HCT116 (cell line): Measurements from ENCODE around the gene SETD2. TPM values are rescaled to one million over a fixed set of nuclear protein-coding genes. Genes with fewer than 3 reads are reported as not detected.
A peak's percentile ranks its signal among the peaks of the same experiment; 100 is the strongest.

ENCODE experiments used
- ATAC-seq: fragments of 200-7000 bp; cut with Tn5 transposase; 2 replicates; pipeline ENCODE4 v1.9.1; 2020; ENCODE audit warnings: mild to moderate bottlenecking, moderate library complexity
- BruUV-seq: library from RNA; stranded (reverse); fragments of 400-500 nt; replicated peaks from 2 replicates; lab custom pipeline; 2021; lab: Mats Ljungman, UMichigan
- CTCF ChIA-PET: fragments of 300-600 bp; sonication (Branson Sonifier 250); formaldehyde crosslinking; loops from one replicate; lab custom pipeline; 2021; ENCODE audit warnings: antibody characterized with exemption; lab: Charles Lee
- POLR2A ChIA-PET: fragments of 300-600, 350-600 bp; sonication (Branson Sonifier 250); formaldehyde crosslinking; loops from one replicate; lab custom pipeline; 2021; ENCODE audit warnings: antibody characterized with exemption; lab: Charles Lee
- RAD21 ChIA-PET, 2 experiments: fragments of 300-600 bp; sonication (Branson Sonifier 250); formaldehyde crosslinking; loops; one replicate each; lab custom pipeline; 2023; ENCODE audit warnings: low total read pairs in 2 of 2; ENCODE audit not compliant: uncharacterized antibody in 2 of 2, unreplicated experiment in 2 of 2, low non-redundant PET in 1 of 2; lab: Charles Lee
- DNase-seq: peaks from one replicate; pipeline ENCODE4 v3.0.0-alpha.2; 2010; ENCODE audit warnings: low read depth, low spot score
- H2AFZ ChIP-seq: fragments of 200-600 bp; shearing (Covaris generic), sonication (generic); 2 replicates; pipeline ENCODE4 v1.6.1; 2017; ENCODE audit warnings: low read depth, mixed run types, mixed read lengths, antibody characterized with exemption, low read length; ENCODE audit not compliant: poor library complexity, severe bottlenecking
- H3K27ac ChIP-seq: 2 replicates; pipeline ENCODE4 v1.5.1; 2012; ENCODE audit warnings: low read depth, low read length
- H3K27me3 ChIP-seq: fragments of 200-600 bp; sonication (generic); 2 replicates; pipeline ENCODE4 v1.6.1; 2016; ENCODE audit warnings: mixed run types, low read length, mixed read lengths; ENCODE audit not compliant: insufficient read depth
- H3K36me3 ChIP-seq, 2 experiments: fragments of 200-500 bp in 1 of 2; fragments of 200-600 bp in 1 of 2; sonication (Bioruptor generic) in 1 of 2; sonication (generic) in 1 of 2; 2 replicates each; pipeline versions ENCODE4 v1.5.1 to v1.6.1; 2014 to 2016; ENCODE audit warnings: low read length in 2 of 2, inconsistent platforms in 1 of 2, mixed read lengths in 1 of 2, mixed run types in 1 of 2; ENCODE audit not compliant: insufficient read depth in 2 of 2, control insufficient read depth in 1 of 2
- H3K4me1 ChIP-seq, 2 experiments: fragments of 200-600 bp in 1 of 2; sonication (generic) in 1 of 2; 2 replicates each; pipeline versions ENCODE4 v1.5.1 to v1.6.1; 2012 to 2017; ENCODE audit warnings: low read length in 2 of 2, inconsistent platforms in 1 of 2, mild to moderate bottlenecking in 1 of 2, mixed read lengths in 1 of 2, mixed run types in 1 of 2, moderate library complexity in 1 of 2; ENCODE audit not compliant: insufficient read depth in 2 of 2, control insufficient read depth in 1 of 2
- H3K4me2 ChIP-seq: fragments of 200-600 bp; sonication (generic); 2 replicates; pipeline ENCODE4 v1.6.1; 2017; ENCODE audit warnings: mixed run types, low read length, mixed read lengths
- H3K4me3 ChIP-seq, 2 experiments: fragments of 200-600 bp in 1 of 2; sonication (generic) in 1 of 2; replicated peaks in 1 of 2; 2 replicates each; pipeline ENCODE4 v1.5.1; 2011 to 2016; ENCODE audit warnings: low read length in 2 of 2, control low read depth in 1 of 2, low read depth in 1 of 2, mild to moderate bottlenecking in 1 of 2, mixed read lengths in 1 of 2, mixed run types in 1 of 2
- H3K79me2 ChIP-seq: fragments of 200-600 bp; sonication (generic); 2 replicates; pipeline ENCODE4 v1.6.1; 2017; ENCODE audit warnings: mild to moderate bottlenecking, mixed run types, low read length, moderate library complexity, mixed read lengths; ENCODE audit not compliant: insufficient read depth
- H3K9ac ChIP-seq: fragments of 200-600 bp; sonication (generic); 2 replicates; pipeline ENCODE4 v1.6.1; 2016; ENCODE audit warnings: low read length, mixed read lengths
- H3K9me2 ChIP-seq: fragments of 200-600 bp; sonication (generic), shearing (Covaris generic); 2 replicates; pipeline ENCODE4 v1.6.1; 2017; ENCODE audit warnings: mixed run types, mild to moderate bottlenecking, moderate library complexity; ENCODE audit not compliant: insufficient read depth
- H3K9me3 ChIP-seq, 2 experiments: fragments of 200-500 bp in 1 of 2; fragments of 200-600 bp in 1 of 2; sonication (Bioruptor generic) in 1 of 2; sonication (generic) in 1 of 2; 2 replicates each; pipeline ENCODE4 v1.6.1; 2014 to 2017; ENCODE audit warnings: low read length in 2 of 2, mixed read lengths in 2 of 2, inconsistent platforms in 1 of 2, low read depth in 1 of 2, mild to moderate bottlenecking in 1 of 2, mixed run types in 1 of 2, moderate library complexity in 1 of 2; ENCODE audit not compliant: control insufficient read depth in 1 of 2, insufficient read depth in 1 of 2
- H4K20me1 ChIP-seq: fragments of 200-600 bp; sonication (generic), shearing (Covaris generic); 2 replicates; pipeline ENCODE4 v1.6.1; 2017; ENCODE audit warnings: mixed run types, mild to moderate bottlenecking, moderate library complexity; ENCODE audit not compliant: insufficient read depth
- CBX3 ChIP-seq: IDR thresholded peaks from 2 replicates; pipeline ENCODE4 v1.6.1; 2012; ENCODE audit warnings: low read depth
- CEBPB ChIP-seq: IDR thresholded peaks from 2 replicates; pipeline ENCODE4 v1.6.1; 2012; ENCODE audit warnings: low read depth
- EZH2 ChIP-seq: fragments of 200-600 bp; sonication (generic); IDR thresholded peaks from 2 replicates; pipeline ENCODE4 v1.6.1; 2017; ENCODE audit warnings: antibody characterized with exemption, mixed run types
- EZH2phosphoT487 ChIP-seq: fragments of 200-600 bp; IDR thresholded peaks from 2 replicates; pipeline ENCODE4 v1.6.1; 2018; ENCODE audit warnings: antibody characterized with exemption, borderline replicate concordance
- JUND ChIP-seq: IDR thresholded peaks from 2 replicates; pipeline ENCODE4 v1.6.1; 2012
- MAX ChIP-seq: IDR thresholded peaks from 2 replicates; pipeline ENCODE4 v1.6.1; 2012
- POLR2A ChIP-seq: IDR thresholded peaks from 2 replicates; pipeline ENCODE4 v1.7.0; 2011; ENCODE audit warnings: borderline replicate concordance; ENCODE audit not compliant: insufficient read depth, insufficient read length; ENCODE audit errors: extremely low read depth
- RAD21 ChIP-seq: IDR thresholded peaks from 2 replicates; pipeline ENCODE4 v1.6.1; 2012; ENCODE audit warnings: low read depth, mild to moderate bottlenecking
- REST ChIP-seq: IDR thresholded peaks from 2 replicates; pipeline ENCODE4 v1.6.1; 2012; ENCODE audit warnings: low read depth
- SP1 ChIP-seq: IDR thresholded peaks from 2 replicates; pipeline ENCODE4 v1.6.1; 2012; ENCODE audit warnings: low read depth
- SRF ChIP-seq: IDR thresholded peaks from 2 replicates; pipeline ENCODE4 v1.6.1; 2012; ENCODE audit warnings: low read depth
- TCF7L2 ChIP-seq: IDR thresholded peaks from 2 replicates; pipeline ENCODE4 v1.7.0; 2011; ENCODE audit warnings: borderline replicate concordance, inconsistent platforms; ENCODE audit not compliant: insufficient read depth, insufficient read length; ENCODE audit errors: extremely low read depth
- ZFX ChIP-seq: fragments of 450-650 bp; IDR thresholded peaks from 2 replicates; pipeline ENCODE4 v1.6.1; 2017
- ZNF274 ChIP-seq: fragments of 200-500 bp; sonication (Bioruptor generic); IDR thresholded peaks from 2 replicates; pipeline ENCODE4 v1.6.1; 2014; ENCODE audit warnings: mild to moderate bottlenecking, low read depth, low read length, inconsistent platforms
- intact Hi-C: fragments of 100-400 bp; cut with micrococcal nuclease; formaldehyde crosslinking; loops from 2 replicates; pipeline ENCODE4 v1.10.0; 2022
- total RNA-seq: library from RNA; stranded (reverse); gene quantifications from one replicate; pipeline ENCODE4 v1.2.1, GENCODE V29; 2021; ENCODE audit not compliant: unreplicated experiment
- TF ChIP-seq, protein P1 (sequence below): IDR thresholded peaks from 2 replicates; pipeline ENCODE4 v1.6.1; 2011; ENCODE audit warnings: mild to moderate bottlenecking, low read length, moderate library complexity; ENCODE audit not compliant: insufficient replicate concordance; ENCODE audit errors: extremely low read depth
- TF ChIP-seq, protein P2 (sequence below): IDR thresholded peaks from 2 replicates; pipeline ENCODE4 v1.6.1; 2012
- TF ChIP-seq, protein P3 (sequence below), 3 experiments: fragments of 200-600 bp in 1 of 3; sonication (generic) in 1 of 3; IDR thresholded peaks in 2 of 3; conservative IDR thresholded peaks in 1 of 3; 2 replicates each; pipeline ENCODE4 v1.5.1; 2012 to 2017; ENCODE audit warnings: low read depth in 2 of 3, low read length in 2 of 3, antibody characterized with exemption in 1 of 3, borderline replicate concordance in 1 of 3, control low read depth in 1 of 3, mild to moderate bottlenecking in 1 of 3, mixed read lengths in 1 of 3, mixed run types in 1 of 3, moderate library complexity in 1 of 3; ENCODE audit not compliant: insufficient read depth in 1 of 3

The SETD2 gene
- total RNA-seq, 1 experiment from 2014 or later, result 33.0 TPM

DNA sequence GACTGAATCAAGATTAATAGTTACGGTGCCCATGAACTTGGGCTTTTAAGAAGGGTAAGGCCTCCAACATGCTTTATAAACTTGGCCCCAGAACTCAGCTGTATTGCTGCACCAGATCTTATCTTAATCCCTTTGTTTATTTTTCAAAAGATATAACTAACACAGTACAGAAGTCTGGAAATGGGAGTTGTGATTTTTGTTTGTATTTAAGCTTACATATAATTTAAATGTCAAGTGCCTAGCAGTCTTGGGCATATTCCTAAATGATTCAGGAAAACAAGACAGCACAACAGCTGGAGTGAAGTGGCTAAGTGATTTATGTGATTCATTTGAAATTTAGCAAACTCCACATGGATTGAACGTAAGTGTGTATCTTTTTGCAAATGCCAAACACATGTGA is 128.3 kb downstream of the SETD2 start:
- TF ChIP-seq EZH2phosphoT487 (no peak), REST (no peak), MAX (no peak), TCF7L2 (no peak), SP1 (no peak), JUND (no peak), RAD21 (no peak), SRF (no peak), CBX3 (no peak), ZFX (no peak), CEBPB (no peak), EZH2 (no peak), ZNF274 (no peak), POLR2A (no peak)
- TF ChIP-seq, protein P1, sequence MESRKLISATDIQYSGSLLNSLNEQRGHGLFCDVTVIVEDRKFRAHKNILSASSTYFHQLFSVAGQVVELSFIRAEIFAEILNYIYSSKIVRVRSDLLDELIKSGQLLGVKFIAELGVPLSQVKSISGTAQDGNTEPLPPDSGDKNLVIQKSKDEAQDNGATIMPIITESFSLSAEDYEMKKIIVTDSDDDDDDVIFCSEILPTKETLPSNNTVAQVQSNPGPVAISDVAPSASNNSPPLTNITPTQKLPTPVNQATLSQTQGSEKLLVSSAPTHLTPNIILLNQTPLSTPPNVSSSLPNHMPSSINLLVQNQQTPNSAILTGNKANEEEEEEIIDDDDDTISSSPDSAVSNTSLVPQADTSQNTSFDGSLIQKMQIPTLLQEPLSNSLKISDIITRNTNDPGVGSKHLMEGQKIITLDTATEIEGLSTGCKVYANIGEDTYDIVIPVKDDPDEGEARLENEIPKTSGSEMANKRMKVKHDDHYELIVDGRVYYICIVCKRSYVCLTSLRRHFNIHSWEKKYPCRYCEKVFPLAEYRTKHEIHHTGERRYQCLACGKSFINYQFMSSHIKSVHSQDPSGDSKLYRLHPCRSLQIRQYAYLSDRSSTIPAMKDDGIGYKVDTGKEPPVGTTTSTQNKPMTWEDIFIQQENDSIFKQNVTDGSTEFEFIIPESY, result no peak
- TF ChIP-seq, protein P2, sequence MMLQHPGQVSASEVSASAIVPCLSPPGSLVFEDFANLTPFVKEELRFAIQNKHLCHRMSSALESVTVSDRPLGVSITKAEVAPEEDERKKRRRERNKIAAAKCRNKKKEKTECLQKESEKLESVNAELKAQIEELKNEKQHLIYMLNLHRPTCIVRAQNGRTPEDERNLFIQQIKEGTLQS, result no peak
- TF ChIP-seq, protein P3, sequence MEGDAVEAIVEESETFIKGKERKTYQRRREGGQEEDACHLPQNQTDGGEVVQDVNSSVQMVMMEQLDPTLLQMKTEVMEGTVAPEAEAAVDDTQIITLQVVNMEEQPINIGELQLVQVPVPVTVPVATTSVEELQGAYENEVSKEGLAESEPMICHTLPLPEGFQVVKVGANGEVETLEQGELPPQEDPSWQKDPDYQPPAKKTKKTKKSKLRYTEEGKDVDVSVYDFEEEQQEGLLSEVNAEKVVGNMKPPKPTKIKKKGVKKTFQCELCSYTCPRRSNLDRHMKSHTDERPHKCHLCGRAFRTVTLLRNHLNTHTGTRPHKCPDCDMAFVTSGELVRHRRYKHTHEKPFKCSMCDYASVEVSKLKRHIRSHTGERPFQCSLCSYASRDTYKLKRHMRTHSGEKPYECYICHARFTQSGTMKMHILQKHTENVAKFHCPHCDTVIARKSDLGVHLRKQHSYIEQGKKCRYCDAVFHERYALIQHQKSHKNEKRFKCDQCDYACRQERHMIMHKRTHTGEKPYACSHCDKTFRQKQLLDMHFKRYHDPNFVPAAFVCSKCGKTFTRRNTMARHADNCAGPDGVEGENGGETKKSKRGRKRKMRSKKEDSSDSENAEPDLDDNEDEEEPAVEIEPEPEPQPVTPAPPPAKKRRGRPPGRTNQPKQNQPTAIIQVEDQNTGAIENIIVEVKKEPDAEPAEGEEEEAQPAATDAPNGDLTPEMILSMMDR (IDR thresholded peaks at IDR 0.05 in 2 of 3, conservative IDR thresholded peaks at IDR 0.05 in 1 of 3; ENCODE audit: borderline replicate concordance in 1 of 3, insufficient read depth in 1 of 3, low read depth in 2 of 3, low read length in 2 of 3), result no peak
- TSS peak; percentile 11 for BruUV-seq
- ChIA-PET RAD21 (no interaction called here), CTCF (no interaction called here), POLR2A (no interaction called here)
- Histone ChIP-seq H3K4me1 (no peaks in the 10 kb centered on the region), H3K9ac (no peak overlapping the region), H3K9me2 (no peaks in the 10 kb centered on the region), H4K20me1 (peaks cover 7% of the 10 kb centered on the region; the same call in 1 of the 2 replicates), H3K9me3 (no peaks in the 10 kb centered on the region), H3K4me3 (no peak overlapping the region), H3K4me2 (no peak overlapping the region), H3K36me3 (peaks cover 17 to 23% of the 10 kb centered on the region in 2 experiments), H3K79me2 (no peaks in the 10 kb centered on the region), H2AFZ (no peak overlapping the region), H3K27ac (no peak overlapping the region), H3K27me3 (no peaks in the 10 kb centered on the region)
- no peak for ATAC-seq
- intact Hi-C loops, result no loop called here
- DNase-seq, result no peak
